OCI-LY7 (cell line): ENCODE data around the gene OR2AP1. TPM values are rescaled to one million over a fixed set of nuclear protein-coding genes. Genes with fewer than 3 reads are reported as not detected.

Experiments
- total RNA-seq, 2 experiments: library from RNA; depleted of rRNA in 1 of 2; stranded (reverse); fragments of >200 nt in 1 of 2; shearing (Covaris generic) in 1 of 2; gene quantifications; 2 replicates each; pipeline ENCODE4 v1.2.3, GENCODE V29; 2014 to 2022

The OR2AP1 gene
- total RNA-seq, 2 experiments from 2014 or later: not detected

Other genes starting within 250 kb of the OR2AP1 start
- gene OR6C3, start 241.7 kb upstream of the OR2AP1 start, total RNA-seq (2014; rRNA removed; shearing (Covaris generic)): not detected in 2 replicates
- gene OR6C3, start 241.7 kb upstream of the OR2AP1 start, total RNA-seq (2022): not detected in 2 replicates
- gene OR6C75, start 209.5 kb upstream of the OR2AP1 start, total RNA-seq (2014; rRNA removed; shearing (Covaris generic)): not detected in 2 replicates
- gene OR6C75, start 209.5 kb upstream of the OR2AP1 start, total RNA-seq (2022): not detected in 2 replicates
- gene OR6C65, start 171.9 kb upstream of the OR2AP1 start, total RNA-seq (2014; rRNA removed; shearing (Covaris generic)): not detected in 2 replicates
- gene OR6C65, start 171.9 kb upstream of the OR2AP1 start, total RNA-seq (2022): not detected in 2 replicates
- gene OR6C76, start 146.2 kb upstream of the OR2AP1 start, total RNA-seq (2014; rRNA removed; shearing (Covaris generic)): not detected in 2 replicates
- not detected in 2 replicates for gene OR6C76, start 146.2 kb upstream of the OR2AP1 start, total RNA-seq (2022)
- gene OR6C2, start 128.4 kb upstream of the OR2AP1 start, total RNA-seq (2014; rRNA removed; shearing (Covaris generic)): not detected in 2 replicates
- gene OR6C2, start 128.4 kb upstream of the OR2AP1 start, total RNA-seq (2022): not detected in 2 replicates
- gene OR6C70, start 102.3 kb upstream of the OR2AP1 start, total RNA-seq (2014; rRNA removed; shearing (Covaris generic)): 0.90 TPM in 1 of 2 replicates, not detected in the other
- not detected in 2 replicates for gene OR6C70, start 102.3 kb upstream of the OR2AP1 start, total RNA-seq (2022)
- not detected in 2 replicates for gene OR6C68, start 80.1 kb upstream of the OR2AP1 start, total RNA-seq (2014; rRNA removed; shearing (Covaris generic))
- not detected in 2 replicates for gene OR6C68, start 80.1 kb upstream of the OR2AP1 start, total RNA-seq (2022)
- gene OR6C4, start 22.9 kb upstream of the OR2AP1 start, total RNA-seq (2014; rRNA removed; shearing (Covaris generic)): not detected in 2 replicates
- gene OR6C4, start 22.9 kb upstream of the OR2AP1 start, total RNA-seq (2022): not detected in 2 replicates
- not detected in 2 replicates for gene OR10P1, start 64.4 kb downstream of the OR2AP1 start, total RNA-seq (2014; rRNA removed; shearing (Covaris generic))
- not detected in 2 replicates for gene OR10P1, start 64.4 kb downstream of the OR2AP1 start, total RNA-seq (2022)
- 1.5 and 2.3 TPM in 2 replicates for gene ITGA7, start 135.4 kb downstream of the OR2AP1 start, total RNA-seq (2014; rRNA removed; shearing (Covaris generic))
- 3.3 and 4.0 TPM in 2 replicates for gene ITGA7, start 135.4 kb downstream of the OR2AP1 start, total RNA-seq (2022)
- 139 and 161 TPM in 2 replicates for gene BLOC1S1, start 143.6 kb downstream of the OR2AP1 start, total RNA-seq (2014; rRNA removed; shearing (Covaris generic))
- gene BLOC1S1, start 143.6 kb downstream of the OR2AP1 start, total RNA-seq (2022): 152 and 159 TPM in 2 replicates
- 6.2 and 8.9 TPM in 2 replicates for gene RDH5, start 147.9 kb downstream of the OR2AP1 start, total RNA-seq (2014; rRNA removed; shearing (Covaris generic))
- 19.6 and 20.1 TPM in 2 replicates for gene RDH5, start 147.9 kb downstream of the OR2AP1 start, total RNA-seq (2022)
- gene CD63, start 156.5 kb downstream of the OR2AP1 start, total RNA-seq (2014; rRNA removed; shearing (Covaris generic)): 102 and 143 TPM in 2 replicates
- 112 and 130 TPM in 2 replicates for gene CD63, start 156.5 kb downstream of the OR2AP1 start, total RNA-seq (2022)
- 4.5 and 5.2 TPM in 2 replicates for gene GDF11, start 170.7 kb downstream of the OR2AP1 start, total RNA-seq (2014; rRNA removed; shearing (Covaris generic))
- 18.0 and 19.9 TPM in 2 replicates for gene GDF11, start 170.7 kb downstream of the OR2AP1 start, total RNA-seq (2022)
- 86.1 and 161 TPM in 2 replicates for gene SARNP, start 245.3 kb downstream of the OR2AP1 start, total RNA-seq (2014; rRNA removed; shearing (Covaris generic))
- 85.5 and 92.0 TPM in 2 replicates for gene SARNP, start 245.3 kb downstream of the OR2AP1 start, total RNA-seq (2022)
- gene ORMDL2, start 245.6 kb downstream of the OR2AP1 start, total RNA-seq (2014; rRNA removed; shearing (Covaris generic)): 13.4 and 20.0 TPM in 2 replicates
- 22.9 and 27.1 TPM in 2 replicates for gene ORMDL2, start 245.6 kb downstream of the OR2AP1 start, total RNA-seq (2022)